ENCODE results near the gene CRP. TPM values are rescaled to one million over a fixed set of nuclear protein-coding genes. Genes with fewer than 3 reads are reported as not detected.

CRP gene
- total RNA-seq, 1 experiment from 2014 or later: 0.68 TPM

Other genes with a start within 250 kb of the CRP start
- gene OR10J5, start 178.6 kb downstream of the CRP start, total RNA-seq (2021): not detected in 3 replicates
- 0.44 to 0.66 TPM (median 0.64 TPM) in 3 replicates for gene APCS, start 126.8 kb downstream of the CRP start, total RNA-seq (2021)
- 35.2 to 52.1 TPM (median 47.5 TPM) in 3 replicates for gene DUSP23, start 66.4 kb upstream of the CRP start, total RNA-seq (2021)
- not detected in 3 replicates for gene FCRL6, start 87.8 kb upstream of the CRP start, total RNA-seq (2021)
- gene SLAMF8, start 112.3 kb upstream of the CRP start, total RNA-seq (2021): 0.07 TPM in 1 of 3 replicates, not detected in the others
- gene VSIG8, start 148.1 kb upstream of the CRP start, total RNA-seq (2021): not detected in 3 replicates
- gene CFAP45, start 185.6 kb upstream of the CRP start, total RNA-seq (2021): 0.27 to 0.48 TPM (median 0.48 TPM) in 3 replicates
- 66.9 to 75.3 TPM (median 73.3 TPM) in 3 replicates for gene TAGLN2, start 210.9 kb upstream of the CRP start, total RNA-seq (2021)
- 16.4 to 19.4 TPM (median 18.8 TPM) in 3 replicates for gene IGSF9, start 231.0 kb upstream of the CRP start, total RNA-seq (2021)
- gene SLAMF9, start 239.6 kb upstream of the CRP start, total RNA-seq (2021): not detected in 3 replicates